Endothelial cell of umbilical vein (primary cell): ENCODE data around the gene JARID2. TPM values are rescaled to one million over a fixed set of nuclear protein-coding genes. Genes with fewer than 3 reads are reported as not detected.

Experiments used
- BruUV-seq: library from RNA; stranded (reverse); fragments of 400-500 nt; replicated peaks from 2 replicates; lab custom pipeline; 2021; lab: Mats Ljungman, UMichigan
- CTCF ChIA-PET: fragments of 300-600, 350-600 bp; sonication (Branson Sonifier 250); formaldehyde crosslinking; loops from one replicate; lab custom pipeline; 2021; ENCODE audit warnings: antibody characterized with exemption, inconsistent platforms; lab: Charles Lee
- POLR2A ChIA-PET: fragments of 300-600, 350-600 bp; sonication (Branson Sonifier 250); formaldehyde crosslinking; loops from one replicate; lab custom pipeline; 2021; ENCODE audit warnings: antibody characterized with exemption, inconsistent platforms; lab: Charles Lee
- DNase-seq: peaks from one replicate; pipeline ENCODE4 v3.0.0-alpha.2; 2011; ENCODE audit warnings: low read depth, low spot score
- FAIRE-seq: peaks from 2 replicates; lab custom pipeline; 2011; peaks lifted over from hg19 to GRCh38; lab: Jason Lieb, UNC
- H2AFZ ChIP-seq: 2 replicates; pipeline ENCODE4 v1.6.0; 2012; ENCODE audit warnings: low read depth, low read length, control low read depth, inconsistent platforms
- H3K27ac ChIP-seq: 2 replicates; pipeline ENCODE4 v1.5.1; 2011; ENCODE audit warnings: low read depth, mild to moderate bottlenecking, control low read depth, low read length, moderate library complexity; ENCODE audit not compliant: insufficient read depth
- H3K27me3 ChIP-seq, 2 experiments: 2 replicates each; pipeline versions ENCODE4 v1.6.0 to v1.6.1; 2011; ENCODE audit warnings: low read length in 2 of 2, mixed read lengths in 1 of 2; ENCODE audit not compliant: control insufficient read depth in 2 of 2, insufficient read depth in 2 of 2
- H3K36me3 ChIP-seq, 2 experiments: 2 replicates in 1 of 2; 3 replicates in 1 of 2; pipeline ENCODE4 v1.5.1; 2011; ENCODE audit warnings: low read length in 2 of 2, mild to moderate bottlenecking in 1 of 2, moderate library complexity in 1 of 2; ENCODE audit not compliant: control insufficient read depth in 2 of 2, insufficient read depth in 2 of 2; ENCODE audit errors: extremely low read depth in 1 of 2
- H3K4me1 ChIP-seq: 3 replicates; pipeline ENCODE4 v1.5.1; 2011; ENCODE audit warnings: mild to moderate bottlenecking, low read length; ENCODE audit not compliant: control insufficient read depth, insufficient read depth; ENCODE audit errors: extremely low read depth
- H3K4me2 ChIP-seq: 2 replicates; pipeline ENCODE4 v1.6.1; 2011; ENCODE audit warnings: low read length, control low read depth, mixed read lengths; ENCODE audit not compliant: insufficient read depth
- H3K4me3 ChIP-seq, 3 experiments: fragments of 200-600 bp in 1 of 3; sonication (generic), shearing (Covaris generic) in 1 of 3; replicated peaks in 1 of 3; 2 replicates each; pipeline ENCODE4 v1.5.1; 2011 to 2016; ENCODE audit warnings: control low read depth in 3 of 3, low read length in 3 of 3, mild to moderate bottlenecking in 2 of 3, inconsistent platforms in 1 of 3, low read depth in 1 of 3, moderate library complexity in 1 of 3; ENCODE audit not compliant: insufficient read depth in 1 of 3
- H3K79me2 ChIP-seq: 2 replicates; pipeline ENCODE4 v1.6.0; 2012; ENCODE audit warnings: low read length, inconsistent platforms; ENCODE audit not compliant: control insufficient read depth, insufficient read depth
- H3K9ac ChIP-seq: replicated peaks from 2 replicates; pipeline ENCODE3; 2011; ENCODE audit warnings: low read length, control low read depth; ENCODE audit not compliant: insufficient read depth; ENCODE audit errors: extremely low read depth
- H3K9me1 ChIP-seq: replicated peaks from 3 replicates; pipeline ENCODE4 v1.6.0; 2011; ENCODE audit warnings: mild to moderate bottlenecking, low read length; ENCODE audit not compliant: control insufficient read depth, insufficient read depth; ENCODE audit errors: extremely low read depth
- H3K9me3 ChIP-seq: replicated peaks from 2 replicates; pipeline ENCODE4 v1.5.1; 2012; ENCODE audit warnings: low read length, inconsistent platforms; ENCODE audit not compliant: control insufficient read depth, insufficient read depth
- H4K20me1 ChIP-seq: replicated peaks from 2 replicates; pipeline ENCODE3; 2011; ENCODE audit warnings: mild to moderate bottlenecking, low read length; ENCODE audit not compliant: control insufficient read depth, insufficient read depth; ENCODE audit errors: extremely low read depth
- FOS ChIP-seq: IDR thresholded peaks from 2 replicates; pipeline ENCODE4 v1.6.1; 2011; ENCODE audit warnings: mild to moderate bottlenecking, low read length, moderate library complexity, borderline replicate concordance; ENCODE audit not compliant: insufficient read depth
- GATA2 ChIP-seq: IDR thresholded peaks from 2 replicates; pipeline ENCODE4 v1.7.0; 2011; ENCODE audit warnings: low read depth, mild to moderate bottlenecking, moderate library complexity, mixed read lengths, low read length; ENCODE audit not compliant: insufficient read length, insufficient read depth
- JUN ChIP-seq: IDR thresholded peaks from 2 replicates; pipeline ENCODE4 v1.6.1; 2011; ENCODE audit warnings: borderline replicate concordance, low read depth; ENCODE audit not compliant: insufficient read length, insufficient read depth
- POLR2AphosphoS5 ChIP-seq: IDR thresholded peaks from 2 replicates; pipeline ENCODE4 v1.6.1; 2012; ENCODE audit warnings: low read depth, mild to moderate bottlenecking, control low read depth, low read length, moderate library complexity; ENCODE audit not compliant: insufficient read depth
- dilution Hi-C: fragments of 300-500 bp; cut with MboI; formaldehyde crosslinking; loops from one replicate; pipeline ENCODE4 v1.15.0; 2019; ENCODE audit warnings: low sequenced_read_pairs; ENCODE audit not compliant: extremely low pct_ligation_motif_present
- intact Hi-C: fragments of 100-400 bp; cut with micrococcal nuclease; formaldehyde crosslinking; loops from one replicate; pipeline ENCODE4 v1.10.0; 2022
- polyA plus RNA-seq, 4 experiments: library from polyadenylated mRNA; depleted of rRNA in 3 of 4; stranded (reverse) in 3 of 4; unstranded in 1 of 4; fragments of >200 nt; gene quantifications; 2 replicates each; pipeline versions ENCODE4 v1.2.1 to v1.2.3, GENCODE V29; 2011 to 2012; ENCODE audit warnings: missing spikeins in 1 of 4
- total RNA-seq: library from RNA; stranded (reverse); gene quantifications from 2 replicates; pipeline ENCODE4 v1.2.3, GENCODE V29; 2021
- TF ChIP-seq, protein P1 (sequence below): IDR thresholded peaks from 2 replicates; pipeline ENCODE4 v1.6.1; 2011; ENCODE audit not compliant: insufficient read depth, insufficient read length
- TF ChIP-seq, protein P2 (sequence below), 2 donors: IDR thresholded peaks; 1 replicate in 1 of 2; 2 replicates in 1 of 2; pipeline ENCODE4 v1.5.1; 2011; ENCODE audit warnings: low read length in 2 of 2, mild to moderate bottlenecking in 2 of 2, moderate library complexity in 2 of 2, control low read depth in 1 of 2, inconsistent platforms in 1 of 2, low read depth in 1 of 2; ENCODE audit not compliant: insufficient read depth in 1 of 2; ENCODE audit errors: extremely low read depth in 1 of 2

Gene JARID2
- total and polyA plus RNA-seq, 2 donors (not counting 3 experiments of a cell fraction or from before 2014, with no cell fraction given): 2.9 to 10.6 TPM

DNA sequence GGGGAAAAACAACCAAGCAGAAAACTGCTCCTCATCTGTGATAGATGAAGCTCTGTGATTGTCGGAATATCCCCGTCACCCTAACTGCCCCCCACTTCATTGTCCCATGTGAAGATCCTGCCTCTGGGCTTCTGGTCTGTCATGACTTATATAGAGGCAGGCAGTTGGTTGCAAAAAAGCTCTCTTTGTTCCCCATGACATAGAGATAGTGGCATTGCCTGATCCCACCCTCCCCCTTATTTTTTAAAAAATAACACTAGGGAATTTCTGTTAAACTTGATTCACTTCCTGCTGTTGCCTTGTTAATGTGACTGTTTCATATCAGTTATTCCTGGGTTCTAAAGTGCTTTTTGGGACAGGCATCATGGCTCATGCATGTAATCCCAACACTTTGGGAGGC, 203.1 kb downstream of the JARID2 start:
- CTCF ChIA-PET: interaction anchor here (0.9 to 1.3 kb wide), 2 partner anchors 15 to 48 kb away, joined by 3 to 4 read pairs; no protein-coding TSS in a partner anchor
- intact Hi-C loops: loop anchor here (10.0 kb wide), 1 partner anchor 574 kb away; no protein-coding TSS in a partner anchor
- FAIRE-seq: no peak

More for the DNA sequence above, 203.1 kb downstream of the JARID2 start:
- TF ChIP-seq, protein P1, sequence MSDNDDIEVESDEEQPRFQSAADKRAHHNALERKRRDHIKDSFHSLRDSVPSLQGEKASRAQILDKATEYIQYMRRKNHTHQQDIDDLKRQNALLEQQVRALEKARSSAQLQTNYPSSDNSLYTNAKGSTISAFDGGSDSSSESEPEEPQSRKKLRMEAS: no peak
- TF ChIP-seq POLR2AphosphoS5 (no peak), JUN (no peak), GATA2 (no peak), FOS (no peak)
- TF ChIP-seq, protein P2, sequence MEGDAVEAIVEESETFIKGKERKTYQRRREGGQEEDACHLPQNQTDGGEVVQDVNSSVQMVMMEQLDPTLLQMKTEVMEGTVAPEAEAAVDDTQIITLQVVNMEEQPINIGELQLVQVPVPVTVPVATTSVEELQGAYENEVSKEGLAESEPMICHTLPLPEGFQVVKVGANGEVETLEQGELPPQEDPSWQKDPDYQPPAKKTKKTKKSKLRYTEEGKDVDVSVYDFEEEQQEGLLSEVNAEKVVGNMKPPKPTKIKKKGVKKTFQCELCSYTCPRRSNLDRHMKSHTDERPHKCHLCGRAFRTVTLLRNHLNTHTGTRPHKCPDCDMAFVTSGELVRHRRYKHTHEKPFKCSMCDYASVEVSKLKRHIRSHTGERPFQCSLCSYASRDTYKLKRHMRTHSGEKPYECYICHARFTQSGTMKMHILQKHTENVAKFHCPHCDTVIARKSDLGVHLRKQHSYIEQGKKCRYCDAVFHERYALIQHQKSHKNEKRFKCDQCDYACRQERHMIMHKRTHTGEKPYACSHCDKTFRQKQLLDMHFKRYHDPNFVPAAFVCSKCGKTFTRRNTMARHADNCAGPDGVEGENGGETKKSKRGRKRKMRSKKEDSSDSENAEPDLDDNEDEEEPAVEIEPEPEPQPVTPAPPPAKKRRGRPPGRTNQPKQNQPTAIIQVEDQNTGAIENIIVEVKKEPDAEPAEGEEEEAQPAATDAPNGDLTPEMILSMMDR (IDR thresholded peaks at IDR 0.05; ENCODE audit: extremely low read depth in 1 of 2, insufficient read depth in 1 of 2, low read depth in 1 of 2, low read length in 2 of 2): no peak
- Histone ChIP-seq H3K27ac (no peak overlapping the region), H2AFZ (no peak overlapping the region), H3K36me3 (no peaks in the 10 kb centered on the region), H4K20me1 (no peaks in the 10 kb centered on the region), H3K4me3 (no peak overlapping the region), H3K4me2 (no peak overlapping the region), H3K4me1 (no peaks in the 10 kb centered on the region), H3K9me3 (no peaks in the 10 kb centered on the region), H3K27me3 (no peaks in the 10 kb centered on the region), H3K9ac (no peak overlapping the region), H3K79me2 (no peaks in the 10 kb centered on the region), H3K9me1 (no peaks in the 10 kb centered on the region)
- no TSS peak for BruUV-seq
- no peak for DNase-seq
- POLR2A ChIA-PET: no interaction called here
- dilution Hi-C loops: no loop called here
